Neural progenitor cell (in vitro differentiated cells): ENCODE data around the gene HOXC9. TPM values are rescaled to one million over a fixed set of nuclear protein-coding genes. Genes with fewer than 3 reads are reported as not detected.

Experiments
- DNase-seq: peaks from one replicate; pipeline ENCODE4 v3.0.0-alpha.2; 2016; ENCODE audit warnings: low spot score
- H2AFZ ChIP-seq: fragments of 200-600 bp; sonication (generic); replicated peaks from 2 replicates; pipeline ENCODE4 v1.6.1; 2016; ENCODE audit warnings: antibody characterized with exemption
- H3F3A ChIP-seq: fragments of 200-600 bp; sonication (generic); 2 replicates; pipeline ENCODE4 v1.6.1; 2016; ENCODE audit warnings: antibody characterized with exemption, low read depth
- H3K27ac ChIP-seq: fragments of 200-600 bp; sonication (generic); 2 replicates; pipeline ENCODE4 v1.5.1; 2016; ENCODE audit warnings: mild to moderate bottlenecking
- H3K27me3 ChIP-seq: fragments of 200-600 bp; sonication (generic); 2 replicates; pipeline ENCODE4 v1.6.1; 2016; ENCODE audit warnings: mild to moderate bottlenecking, moderate library complexity
- H3K36me3 ChIP-seq: fragments of 200-600 bp; sonication (generic); 2 replicates; pipeline ENCODE4 v1.5.1; 2016
- H3K4me1 ChIP-seq: fragments of 200-600 bp; sonication (generic); 2 replicates; pipeline ENCODE4 v1.6.1; 2016; ENCODE audit warnings: mixed run types
- H3K4me2 ChIP-seq: fragments of 200-600 bp; sonication (generic); 2 replicates; pipeline ENCODE4 v1.6.1; 2016
- H3K4me3 ChIP-seq: fragments of 200-600 bp; sonication (generic); 2 replicates; pipeline ENCODE4 v1.5.1; 2016
- H3K79me2 ChIP-seq: fragments of 200-600 bp; sonication (generic); 2 replicates; pipeline ENCODE4 v1.6.1; 2016; ENCODE audit warnings: low read depth
- H3K9ac ChIP-seq: fragments of 200-600 bp; sonication (generic); 2 replicates; pipeline ENCODE4 v1.6.1; 2016
- H3K9me3 ChIP-seq: fragments of 200-600 bp; sonication (generic); 2 replicates; pipeline ENCODE4 v1.5.1; 2016; ENCODE audit warnings: low read depth
- H4K20me1 ChIP-seq: fragments of 200-600 bp; sonication (generic); 2 replicates; pipeline ENCODE4 v1.6.1; 2016; ENCODE audit warnings: low read depth
- H3K27ac Mint-ChIP-seq: 3 replicates; pipeline ENCODE4 v1.8.0; 2021; ENCODE audit warnings: mixed read lengths
- H3K27me3 Mint-ChIP-seq: 2 replicates; pipeline ENCODE4 v1.8.0; 2022; ENCODE audit warnings: low read depth, mild to moderate bottlenecking, inconsistent platforms, moderate library complexity, mixed read lengths; ENCODE audit not compliant: insufficient read depth
- H3K36me3 Mint-ChIP-seq: 3 replicates; pipeline ENCODE4 v1.8.0; 2021; ENCODE audit warnings: mixed read lengths
- H3K4me1 Mint-ChIP-seq: 3 replicates; pipeline ENCODE4 v1.8.0; 2021; ENCODE audit warnings: mixed read lengths
- H3K4me3 Mint-ChIP-seq: 3 replicates; pipeline ENCODE4 v1.8.0; 2021; ENCODE audit warnings: mild to moderate bottlenecking, moderate library complexity, mixed read lengths
- H3K9me3 Mint-ChIP-seq: 3 replicates; pipeline ENCODE4 v1.8.0; 2020; ENCODE audit warnings: mixed read lengths
- EZH2 ChIP-seq: fragments of 200-600 bp; sonication (generic); IDR thresholded peaks from 2 replicates; pipeline ENCODE4 v1.6.1; 2017; ENCODE audit warnings: antibody characterized with exemption, mild to moderate bottlenecking, moderate library complexity
- EZH2phosphoT487 ChIP-seq: fragments of 200-600 bp; sonication (generic); IDR thresholded peaks from 2 replicates; pipeline ENCODE4 v1.6.1; 2017; ENCODE audit warnings: antibody characterized with exemption
- total RNA-seq: library from RNA; depleted of rRNA; stranded (reverse); fragments of >200 nt; gene quantifications from 2 replicates; pipeline ENCODE4 v1.2.3, GENCODE V29; 2015; ENCODE audit warnings: low replicate concordance
- TF ChIP-seq, protein P1 (sequence below): fragments of 200-600 bp; sonication (generic); IDR thresholded peaks from 2 replicates; pipeline ENCODE4 v1.5.1; 2017; ENCODE audit warnings: antibody characterized with exemption, mild to moderate bottlenecking

HOXC9 gene
- total RNA-seq, 1 donor from 2014 or later, result not detected

DNA sequence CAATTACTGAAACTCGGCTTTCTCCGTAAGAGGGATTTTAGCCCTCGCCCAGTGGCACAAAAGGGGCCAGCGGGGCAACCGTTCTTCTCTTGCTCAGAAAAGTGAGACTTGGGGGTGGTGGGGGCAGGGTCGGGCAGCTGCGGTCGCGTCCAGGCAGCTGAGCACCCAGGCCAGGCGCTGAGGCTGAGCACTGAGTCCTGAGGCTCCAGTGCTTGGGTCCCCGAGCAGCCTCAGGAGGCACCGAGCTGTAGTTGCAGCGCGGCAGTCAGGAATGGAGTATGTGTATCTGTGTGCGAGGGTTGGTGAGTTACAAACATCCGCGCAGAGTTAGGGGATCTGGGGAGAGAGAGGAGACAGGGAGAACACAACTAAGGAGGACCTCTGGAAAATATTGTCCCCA is 24.2 kb downstream of the HOXC9 start:
- no peak overlapping the region for H3K4me2 ChIP-seq
- H4K20me1 ChIP-seq, result peaks cover 88% of the 10 kb centered on the region
- no peaks in the 10 kb centered on the region for H3F3A ChIP-seq
- no peak overlapping the region for H3K9ac ChIP-seq
- no peaks in the 10 kb centered on the region for H3K79me2 ChIP-seq
- H3K27ac ChIP-seq, result no peak overlapping the region
- Mint-ChIP-seq H3K27ac (no peak overlapping the region), H3K4me1 (no peaks in the 10 kb centered on the region), H3K36me3 (no peaks in the 10 kb centered on the region), H3K4me3 (no peak overlapping the region), H3K27me3 (peaks cover 97% of the 10 kb centered on the region), H3K9me3 (no peaks in the 10 kb centered on the region)
- H3K36me3 ChIP-seq, result no peaks in the 10 kb centered on the region
- TF ChIP-seq EZH2phosphoT487 (peak; percentile 82), EZH2 (peak; percentile 89)
- TF ChIP-seq, protein P1, sequence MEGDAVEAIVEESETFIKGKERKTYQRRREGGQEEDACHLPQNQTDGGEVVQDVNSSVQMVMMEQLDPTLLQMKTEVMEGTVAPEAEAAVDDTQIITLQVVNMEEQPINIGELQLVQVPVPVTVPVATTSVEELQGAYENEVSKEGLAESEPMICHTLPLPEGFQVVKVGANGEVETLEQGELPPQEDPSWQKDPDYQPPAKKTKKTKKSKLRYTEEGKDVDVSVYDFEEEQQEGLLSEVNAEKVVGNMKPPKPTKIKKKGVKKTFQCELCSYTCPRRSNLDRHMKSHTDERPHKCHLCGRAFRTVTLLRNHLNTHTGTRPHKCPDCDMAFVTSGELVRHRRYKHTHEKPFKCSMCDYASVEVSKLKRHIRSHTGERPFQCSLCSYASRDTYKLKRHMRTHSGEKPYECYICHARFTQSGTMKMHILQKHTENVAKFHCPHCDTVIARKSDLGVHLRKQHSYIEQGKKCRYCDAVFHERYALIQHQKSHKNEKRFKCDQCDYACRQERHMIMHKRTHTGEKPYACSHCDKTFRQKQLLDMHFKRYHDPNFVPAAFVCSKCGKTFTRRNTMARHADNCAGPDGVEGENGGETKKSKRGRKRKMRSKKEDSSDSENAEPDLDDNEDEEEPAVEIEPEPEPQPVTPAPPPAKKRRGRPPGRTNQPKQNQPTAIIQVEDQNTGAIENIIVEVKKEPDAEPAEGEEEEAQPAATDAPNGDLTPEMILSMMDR, result no peak
- no peak overlapping the region for H3K4me3 ChIP-seq
- H3K27me3 ChIP-seq, result peaks cover 100% of the 10 kb centered on the region
- peak; percentile 59 for DNase-seq
- H3K9me3 ChIP-seq, result no peaks in the 10 kb centered on the region
- H3K4me1 ChIP-seq, result no peaks in the 10 kb centered on the region
- H2AFZ ChIP-seq, result no peak overlapping the region

DNA sequence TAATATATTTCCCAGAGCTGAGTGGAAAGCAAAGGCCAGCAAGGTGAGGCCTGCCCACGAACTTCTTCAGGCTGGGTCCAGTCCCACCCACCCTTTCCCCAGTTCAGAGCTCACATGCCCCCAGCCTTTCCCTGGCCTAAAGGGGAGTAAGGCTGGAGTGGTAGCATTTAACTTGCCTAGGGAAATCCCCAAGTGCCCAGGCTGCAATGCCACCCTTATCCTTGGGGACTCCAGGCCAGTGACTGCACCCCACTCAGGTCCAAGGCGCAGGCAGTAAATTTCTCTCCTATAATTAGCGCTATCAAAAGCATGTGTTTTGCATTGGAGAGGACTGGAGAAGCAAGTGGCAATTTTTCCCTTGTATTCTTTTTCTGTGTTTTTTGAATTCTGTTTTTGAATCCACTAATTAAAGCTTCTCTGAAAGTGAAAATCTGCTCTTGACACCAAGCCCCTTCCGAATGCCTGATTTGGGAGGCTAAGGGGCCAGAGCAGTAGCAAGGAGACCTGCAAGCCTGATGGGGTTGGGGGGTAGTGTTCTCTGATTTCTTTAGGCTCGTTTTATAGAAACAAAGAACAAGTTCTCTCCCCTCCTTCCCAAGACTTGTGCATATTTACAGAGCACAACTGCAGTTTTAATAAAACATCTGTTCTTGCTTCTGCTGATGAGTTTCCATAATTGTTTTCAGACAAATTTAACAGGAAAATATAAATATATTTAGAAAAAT is 24.8 kb downstream of the HOXC9 start:
- Histone ChIP-seq H3K9ac (no peak overlapping the region), H3K27ac (no peak overlapping the region), H3K4me2 (no peak overlapping the region), H3K36me3 (no peaks in the 10 kb centered on the region), H3K27me3 (peaks cover 100% of the 10 kb centered on the region), H3F3A (no peaks in the 10 kb centered on the region), H3K4me3 (no peak overlapping the region), H4K20me1 (peaks cover 88% of the 10 kb centered on the region), H3K9me3 (no peaks in the 10 kb centered on the region), H2AFZ (no peak overlapping the region), H3K79me2 (no peaks in the 10 kb centered on the region), H3K4me1 (no peaks in the 10 kb centered on the region)
- H3K27me3 Mint-ChIP-seq, result peaks cover 95% of the 10 kb centered on the region
- no peaks in the 10 kb centered on the region for H3K9me3 Mint-ChIP-seq
- no peak overlapping the region for H3K4me3 Mint-ChIP-seq
- TF ChIP-seq EZH2phosphoT487, result peak; percentile 16
- TF ChIP-seq, protein P1, result no peak
- H3K4me1 Mint-ChIP-seq, result no peaks in the 10 kb centered on the region
- no peaks in the 10 kb centered on the region for H3K36me3 Mint-ChIP-seq
- no peak for DNase-seq
- no peak overlapping the region for H3K27ac Mint-ChIP-seq

DNA sequence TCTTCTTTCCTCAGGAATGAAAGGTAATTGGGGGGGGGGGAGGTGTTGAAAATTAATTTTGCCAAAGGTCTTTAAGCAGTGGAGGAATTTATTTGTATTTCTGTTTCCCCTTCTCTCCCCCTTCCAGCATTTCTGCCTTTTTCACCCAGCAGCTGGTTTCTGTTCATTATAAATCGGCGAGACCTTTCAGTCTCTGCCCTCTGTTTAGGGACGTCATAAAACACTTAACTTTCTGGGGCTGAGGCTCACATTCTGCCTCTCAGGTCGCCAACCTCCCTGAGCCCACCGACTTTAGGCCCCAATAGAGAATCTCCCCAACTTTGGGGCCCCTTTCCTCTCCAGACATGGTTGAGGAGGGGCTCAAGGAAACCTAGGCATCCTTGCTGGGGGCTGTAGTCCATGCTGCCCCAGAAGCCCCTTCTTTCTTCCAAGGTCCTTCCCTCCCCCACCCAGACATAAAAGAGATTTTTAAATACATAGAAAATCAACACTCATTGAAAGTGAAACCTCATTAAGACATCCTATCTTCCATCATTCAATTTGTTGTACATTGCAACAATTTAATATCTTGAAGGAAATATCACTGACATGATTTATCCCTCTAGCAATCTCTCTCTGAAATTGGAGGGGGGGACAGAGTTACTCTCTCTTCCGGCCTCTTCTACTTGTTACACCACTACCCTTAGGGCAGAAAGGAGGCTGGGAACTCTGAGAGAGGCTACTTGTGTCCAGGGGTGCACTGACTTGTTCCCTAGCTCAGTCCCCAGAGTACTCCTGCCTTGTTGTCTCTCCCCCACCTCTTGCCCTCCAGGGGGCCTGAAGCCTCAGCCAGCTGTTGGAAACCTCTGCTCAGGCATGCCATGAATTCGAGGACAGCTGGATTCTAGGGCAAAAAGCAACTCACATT is 25.8 kb downstream of the HOXC9 start:
- Histone ChIP-seq H4K20me1 (peaks cover 88% of the 10 kb centered on the region), H3K4me1 (no peaks in the 10 kb centered on the region), H3K4me3 (no peak overlapping the region), H3F3A (no peaks in the 10 kb centered on the region), H3K36me3 (no peaks in the 10 kb centered on the region), H3K27ac (no peak overlapping the region), H3K9ac (no peak overlapping the region), H3K4me2 (no peak overlapping the region), H3K9me3 (no peaks in the 10 kb centered on the region), H3K79me2 (no peaks in the 10 kb centered on the region), H3K27me3 (peaks cover 100% of the 10 kb centered on the region), H2AFZ (no peak overlapping the region)
- Mint-ChIP-seq H3K27ac (no peak overlapping the region), H3K4me1 (no peaks in the 10 kb centered on the region), H3K9me3 (peaks cover 2% of the 10 kb centered on the region), H3K36me3 (no peaks in the 10 kb centered on the region), H3K4me3 (no peak overlapping the region), H3K27me3 (peaks cover 94% of the 10 kb centered on the region)
- TF ChIP-seq EZH2 (no peak), EZH2phosphoT487 (no peak)
- TF ChIP-seq, protein P1, result no peak
- DNase-seq, result no peak
